ENCODE measurements around the gene PDXDC1. TPM values are rescaled to one million over a fixed set of nuclear protein-coding genes. Genes with fewer than 3 reads are reported as not detected.
"Not testable (repeated sequence)": the region's sequence is repeated elsewhere in the genome, so short reads cannot be mapped to it uniquely, and the experiment has no call there.

Gene PDXDC1
- total RNA-seq, 1 donor from 2014 or later = 81.3 TPM

GRCh38 chr16:15071013-15071412 lies 96.2 kb downstream of the PDXDC1 start:
- H3K9me3 Mint-ChIP-seq (ENCODE audit: unreplicated experiment); H3K36me3 Mint-ChIP-seq (ENCODE audit: unreplicated experiment); H3K4me1 Mint-ChIP-seq (ENCODE audit: low read depth, unreplicated experiment); H3K27ac Mint-ChIP-seq (ENCODE audit: unreplicated experiment); DNase-seq; H3K4me3 Mint-ChIP-seq (ENCODE audit: unreplicated experiment); H3K27me3 Mint-ChIP-seq (ENCODE audit: unreplicated experiment): not testable (repeated sequence)

DNA sequence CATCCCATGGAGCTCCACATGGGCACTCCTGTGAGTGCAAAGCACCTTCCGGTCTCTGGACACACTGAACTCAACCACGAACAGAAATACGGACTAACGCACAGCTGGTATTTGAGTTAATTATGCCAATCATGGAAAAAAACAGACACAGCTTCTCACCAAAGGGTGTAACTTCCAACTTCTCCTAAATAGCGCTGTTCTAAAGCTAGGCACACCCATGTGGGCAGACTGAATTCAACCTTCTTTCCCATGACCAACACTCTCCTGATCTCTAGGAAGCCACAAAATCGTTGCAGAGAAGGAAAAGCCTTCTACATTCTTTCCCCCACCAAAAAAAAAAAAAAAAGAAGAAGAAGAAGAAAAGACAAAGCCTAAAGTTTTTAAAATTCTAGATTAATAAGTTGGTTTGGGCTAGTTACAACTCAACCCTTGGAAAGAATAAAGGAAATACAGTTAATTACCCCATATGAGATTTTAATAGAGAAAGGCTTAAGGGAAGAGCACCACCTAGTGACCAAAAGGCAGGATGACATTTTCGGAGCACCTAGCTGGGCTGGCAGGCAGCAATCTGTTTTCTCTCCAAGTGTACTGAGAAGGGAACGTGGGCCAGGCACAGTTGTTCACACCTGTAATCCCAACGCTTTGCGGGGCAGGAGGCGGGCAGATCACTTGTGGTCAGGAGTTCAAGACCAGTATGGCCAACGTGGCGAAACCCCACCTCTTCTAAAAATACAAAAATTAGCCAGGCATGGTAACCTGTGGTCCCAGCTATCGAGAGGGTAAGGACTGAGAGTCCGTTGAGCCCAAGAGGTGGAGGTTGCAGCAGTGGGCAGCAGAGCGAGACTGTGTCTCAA lies 97.3 kb downstream of the PDXDC1 start:
- not testable (repeated sequence) for DNase-seq
- TF ChIP-seq, protein P1, sequence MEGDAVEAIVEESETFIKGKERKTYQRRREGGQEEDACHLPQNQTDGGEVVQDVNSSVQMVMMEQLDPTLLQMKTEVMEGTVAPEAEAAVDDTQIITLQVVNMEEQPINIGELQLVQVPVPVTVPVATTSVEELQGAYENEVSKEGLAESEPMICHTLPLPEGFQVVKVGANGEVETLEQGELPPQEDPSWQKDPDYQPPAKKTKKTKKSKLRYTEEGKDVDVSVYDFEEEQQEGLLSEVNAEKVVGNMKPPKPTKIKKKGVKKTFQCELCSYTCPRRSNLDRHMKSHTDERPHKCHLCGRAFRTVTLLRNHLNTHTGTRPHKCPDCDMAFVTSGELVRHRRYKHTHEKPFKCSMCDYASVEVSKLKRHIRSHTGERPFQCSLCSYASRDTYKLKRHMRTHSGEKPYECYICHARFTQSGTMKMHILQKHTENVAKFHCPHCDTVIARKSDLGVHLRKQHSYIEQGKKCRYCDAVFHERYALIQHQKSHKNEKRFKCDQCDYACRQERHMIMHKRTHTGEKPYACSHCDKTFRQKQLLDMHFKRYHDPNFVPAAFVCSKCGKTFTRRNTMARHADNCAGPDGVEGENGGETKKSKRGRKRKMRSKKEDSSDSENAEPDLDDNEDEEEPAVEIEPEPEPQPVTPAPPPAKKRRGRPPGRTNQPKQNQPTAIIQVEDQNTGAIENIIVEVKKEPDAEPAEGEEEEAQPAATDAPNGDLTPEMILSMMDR (IDR thresholded peaks at IDR 0.05; ENCODE audit: partially characterized antibody, unreplicated experiment) = peak; percentile 50

DNA sequence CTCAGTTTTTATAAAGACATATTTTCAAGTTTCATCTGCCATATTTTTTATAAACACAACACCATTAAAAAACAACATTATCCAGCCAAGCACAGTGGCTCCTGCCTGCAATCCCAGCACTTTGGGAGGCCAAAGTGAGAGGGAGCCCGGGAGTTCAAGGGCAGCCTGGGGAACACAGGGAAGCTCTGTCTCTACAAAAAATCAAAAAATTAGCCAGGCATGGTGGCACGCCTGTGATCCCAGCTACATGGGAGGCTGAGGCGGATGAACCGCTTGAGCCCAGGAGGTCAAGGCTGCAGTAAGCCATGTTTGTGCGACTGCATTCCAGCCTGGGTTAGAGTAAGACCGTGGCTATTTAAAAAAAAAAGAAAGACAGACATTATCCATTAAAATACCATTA lies 98.3 kb downstream of the PDXDC1 start:
- DNase-seq = no peak
- Mint-ChIP-seq H3K4me1 (ENCODE audit: low read depth, unreplicated experiment) (peaks cover 2% of the 10 kb centered on the region), H3K9me3 (ENCODE audit: unreplicated experiment) (no peaks in the 10 kb centered on the region), H3K27ac (ENCODE audit: unreplicated experiment) (no peak overlapping the region), H3K27me3 (ENCODE audit: unreplicated experiment) (no peaks in the 10 kb centered on the region), H3K36me3 (ENCODE audit: unreplicated experiment) (no peaks in the 10 kb centered on the region), H3K4me3 (ENCODE audit: unreplicated experiment) (no peak overlapping the region)
- TF ChIP-seq, protein P1 (IDR thresholded peaks at IDR 0.05; ENCODE audit: partially characterized antibody, unreplicated experiment) = no peak

More for the DNA sequence above, 97.3 kb downstream of the PDXDC1 start:
- not testable (repeated sequence) for H3K4me1 Mint-ChIP-seq (ENCODE audit: low read depth, unreplicated experiment); H3K27ac Mint-ChIP-seq (ENCODE audit: unreplicated experiment); H3K9me3 Mint-ChIP-seq (ENCODE audit: unreplicated experiment); H3K36me3 Mint-ChIP-seq (ENCODE audit: unreplicated experiment); H3K4me3 Mint-ChIP-seq (ENCODE audit: unreplicated experiment); H3K27me3 Mint-ChIP-seq (ENCODE audit: unreplicated experiment)

DNA sequence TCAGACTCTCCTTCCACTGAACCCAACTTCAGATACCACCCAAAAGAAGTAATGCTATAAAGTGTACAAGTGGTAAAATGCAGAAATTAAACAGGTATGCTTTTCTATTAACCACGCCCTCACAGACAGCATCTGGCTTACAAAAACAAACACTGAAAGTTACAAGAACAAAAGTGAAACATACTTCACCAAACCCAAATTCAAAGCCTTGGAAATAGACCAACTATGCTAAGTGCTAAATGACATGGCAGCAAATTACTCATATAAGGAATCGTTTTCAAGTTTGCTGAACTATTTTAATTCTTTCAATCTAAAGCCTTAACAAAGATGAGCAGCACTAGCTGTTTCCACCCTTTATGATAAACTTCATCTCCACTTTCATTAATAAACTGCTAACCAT lies 101.3 kb downstream of the PDXDC1 start:
- H3K9me3 Mint-ChIP-seq (ENCODE audit: unreplicated experiment); DNase-seq; H3K4me3 Mint-ChIP-seq (ENCODE audit: unreplicated experiment); H3K4me1 Mint-ChIP-seq (ENCODE audit: low read depth, unreplicated experiment); H3K36me3 Mint-ChIP-seq (ENCODE audit: unreplicated experiment); H3K27me3 Mint-ChIP-seq (ENCODE audit: unreplicated experiment): not testable (repeated sequence)
- peak overlapping the region; percentile 4 for H3K27ac Mint-ChIP-seq (ENCODE audit: unreplicated experiment)

GRCh38 chr16:15080883-15081282 lies 106.1 kb downstream of the PDXDC1 start:
- not testable (repeated sequence) for H3K36me3 Mint-ChIP-seq (ENCODE audit: unreplicated experiment); DNase-seq; H3K4me3 Mint-ChIP-seq (ENCODE audit: unreplicated experiment); H3K27me3 Mint-ChIP-seq (ENCODE audit: unreplicated experiment); H3K27ac Mint-ChIP-seq (ENCODE audit: unreplicated experiment); H3K9me3 Mint-ChIP-seq (ENCODE audit: unreplicated experiment); H3K4me1 Mint-ChIP-seq (ENCODE audit: low read depth, unreplicated experiment)

- not testable (repeated sequence) for H3K4me1 Mint-ChIP-seq (ENCODE audit: low read depth, unreplicated experiment); H3K27ac Mint-ChIP-seq (ENCODE audit: unreplicated experiment); DNase-seq; H3K27me3 Mint-ChIP-seq (ENCODE audit: unreplicated experiment); H3K4me3 Mint-ChIP-seq (ENCODE audit: unreplicated experiment); H3K9me3 Mint-ChIP-seq (ENCODE audit: unreplicated experiment); H3K36me3 Mint-ChIP-seq (ENCODE audit: unreplicated experiment)
Observed at GRCh38 chr16:15082788-15083187, 108.0 kb downstream of the PDXDC1 start.

GRCh38 chr16:15090663-15091269 lies 115.9 kb downstream of the PDXDC1 start:
- not testable (repeated sequence) for H3K36me3 Mint-ChIP-seq (ENCODE audit: unreplicated experiment); H3K27ac Mint-ChIP-seq (ENCODE audit: unreplicated experiment); H3K4me3 Mint-ChIP-seq (ENCODE audit: unreplicated experiment); H3K9me3 Mint-ChIP-seq (ENCODE audit: unreplicated experiment); H3K27me3 Mint-ChIP-seq (ENCODE audit: unreplicated experiment); DNase-seq; H3K4me1 Mint-ChIP-seq (ENCODE audit: low read depth, unreplicated experiment)

- H3K27me3 Mint-ChIP-seq (ENCODE audit: unreplicated experiment); H3K36me3 Mint-ChIP-seq (ENCODE audit: unreplicated experiment); DNase-seq; H3K4me1 Mint-ChIP-seq (ENCODE audit: low read depth, unreplicated experiment); H3K9me3 Mint-ChIP-seq (ENCODE audit: unreplicated experiment): not testable (repeated sequence)
- Mint-ChIP-seq H3K4me3 (ENCODE audit: unreplicated experiment) (peak overlapping the region; percentile 95), H3K27ac (ENCODE audit: unreplicated experiment) (peak overlapping the region; percentile 91)
Observed at GRCh38 chr16:15093571-15093954, 118.7 kb downstream of the PDXDC1 start.

DNA sequence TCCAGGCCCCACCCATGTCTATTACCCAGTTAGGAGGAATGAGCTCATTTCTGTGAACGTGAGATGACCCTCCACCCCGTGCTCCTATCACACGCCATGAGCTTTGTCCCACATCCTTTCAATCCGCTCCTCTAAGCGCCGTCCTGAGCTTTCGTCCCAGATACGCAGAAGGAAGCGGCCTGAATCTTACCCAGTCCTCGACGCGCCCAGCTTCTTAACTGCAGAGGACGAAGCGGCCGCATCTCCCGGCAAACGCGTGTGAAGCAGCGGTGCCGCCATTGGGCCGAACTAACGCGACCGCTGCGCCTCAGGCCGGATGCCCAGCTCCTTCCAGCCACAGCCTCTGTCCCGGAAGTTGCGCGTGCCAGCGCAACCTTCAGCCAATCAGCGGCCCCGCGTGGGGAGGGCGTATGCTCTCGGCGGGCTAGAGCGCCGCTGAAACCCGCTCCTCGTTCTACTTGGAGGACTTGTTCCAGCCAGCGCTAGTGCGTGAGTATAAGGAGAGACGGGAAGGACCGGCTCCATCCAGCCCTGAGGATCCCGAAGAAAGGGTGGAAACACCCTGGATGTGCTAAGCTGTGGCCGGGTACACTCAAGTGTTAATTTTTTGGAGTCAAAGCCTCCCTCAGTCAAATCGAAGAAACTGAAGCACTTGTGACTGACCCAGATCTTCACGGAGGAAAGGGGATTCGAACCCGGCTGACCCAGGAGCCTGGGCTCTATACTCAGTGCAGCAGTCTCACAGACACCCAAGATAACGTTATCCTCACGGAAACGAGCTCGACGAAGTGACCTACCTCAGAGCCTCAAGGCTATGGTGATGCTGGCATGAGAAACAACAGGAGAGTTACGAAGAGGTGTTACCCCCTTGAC lies 119.4 kb downstream of the PDXDC1 start, which contains the start of gene RRN3:
RRN3 (minus strand) TSS at position 318 of the 873 bp plus-strand sequence; CDS start at position 279, 39 bp downstream.
- H3K9me3 Mint-ChIP-seq (ENCODE audit: unreplicated experiment); H3K36me3 Mint-ChIP-seq (ENCODE audit: unreplicated experiment); H3K27me3 Mint-ChIP-seq (ENCODE audit: unreplicated experiment); H3K4me1 Mint-ChIP-seq (ENCODE audit: low read depth, unreplicated experiment): not testable (repeated sequence)
- peak within 1 kb of the TSS; percentile 95 for H3K4me3 Mint-ChIP-seq (ENCODE audit: unreplicated experiment)
- H3K27ac Mint-ChIP-seq (ENCODE audit: unreplicated experiment) = peak within 1 kb of the TSS; percentile 97
- DNase-seq = peak; percentile 92

DNA sequence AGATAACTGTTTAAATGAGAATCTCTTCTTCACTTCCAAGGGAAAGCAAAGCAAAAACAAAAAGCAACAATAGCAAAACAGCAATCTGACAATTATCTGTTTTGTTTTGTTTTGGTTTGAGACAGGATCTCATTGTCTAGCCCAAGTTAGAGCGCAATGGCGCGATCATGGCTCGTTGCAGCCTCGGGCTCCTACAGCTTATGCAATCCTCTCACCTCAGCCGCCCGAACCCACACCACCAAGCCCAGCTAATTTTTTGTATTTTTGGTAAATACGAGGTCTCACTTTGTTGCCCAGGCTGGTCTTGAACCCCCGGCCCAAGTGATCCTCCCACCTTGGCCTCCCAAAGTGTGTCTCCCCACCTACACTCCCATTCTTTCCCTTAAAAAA lies 121.8 kb downstream of the PDXDC1 start:
- H3K9me3 Mint-ChIP-seq (ENCODE audit: unreplicated experiment); H3K27ac Mint-ChIP-seq (ENCODE audit: unreplicated experiment); DNase-seq; H3K4me3 Mint-ChIP-seq (ENCODE audit: unreplicated experiment); H3K27me3 Mint-ChIP-seq (ENCODE audit: unreplicated experiment); H3K36me3 Mint-ChIP-seq (ENCODE audit: unreplicated experiment); H3K4me1 Mint-ChIP-seq (ENCODE audit: low read depth, unreplicated experiment): not testable (repeated sequence)
